Upper lobe of left lung (tissue), 4 donors: ENCODE measurements around the gene ALKBH8.

Source experiments
- EP300 ChIP-seq, 4 donors: sonication (generic); formaldehyde crosslinking; IDR thresholded peaks; one replicate each; pipeline ENCODE4 v1.5.1; 2017; ENCODE audit warnings: antibody characterized with exemption in 4 of 4, control low read depth in 2 of 4
- POLR2A ChIP-seq, 4 donors: fragments of 450-650 bp; IDR thresholded peaks; one replicate each; pipeline ENCODE4 v1.5.1; 2016 to 2017; ENCODE audit warnings: antibody characterized with exemption in 4 of 4, mild to moderate bottlenecking in 2 of 4
- POLR2AphosphoS5 ChIP-seq, 2 donors: sonication (generic); formaldehyde crosslinking; IDR thresholded peaks; one replicate each; pipeline ENCODE4 v1.5.1; 2017; ENCODE audit warnings: antibody characterized with exemption in 2 of 2
- TF ChIP-seq, protein P1 (sequence below), 6 experiments: fragments of 450-650 bp in 4 of 6; fragments of 200-600 bp in 2 of 6; sonication (generic) in 2 of 6; IDR thresholded peaks; one replicate each; pipeline ENCODE4 v1.5.1; 2016 to 2019; ENCODE audit warnings: antibody characterized with exemption in 6 of 6

DNA sequence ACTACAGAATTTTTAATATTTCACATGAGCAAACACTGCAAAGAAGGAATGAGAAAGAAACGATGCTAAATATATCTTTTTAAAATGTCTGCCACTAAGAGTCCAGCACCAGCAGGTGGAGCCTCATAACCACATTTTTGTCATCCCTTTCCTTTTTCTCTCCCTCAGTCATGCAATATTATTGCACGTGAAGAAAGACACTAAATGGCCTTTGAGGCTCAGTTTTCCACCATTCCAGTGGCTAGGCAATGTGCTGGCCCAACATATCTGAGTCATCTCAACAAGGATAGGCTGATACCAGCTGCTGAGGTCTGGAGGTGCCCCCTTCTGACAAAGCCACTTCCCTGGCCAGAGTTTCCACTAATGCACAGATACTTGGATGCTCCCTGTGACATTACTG lies 1.8 kb downstream of the ALKBH8 start:
- TF ChIP-seq, protein P1, sequence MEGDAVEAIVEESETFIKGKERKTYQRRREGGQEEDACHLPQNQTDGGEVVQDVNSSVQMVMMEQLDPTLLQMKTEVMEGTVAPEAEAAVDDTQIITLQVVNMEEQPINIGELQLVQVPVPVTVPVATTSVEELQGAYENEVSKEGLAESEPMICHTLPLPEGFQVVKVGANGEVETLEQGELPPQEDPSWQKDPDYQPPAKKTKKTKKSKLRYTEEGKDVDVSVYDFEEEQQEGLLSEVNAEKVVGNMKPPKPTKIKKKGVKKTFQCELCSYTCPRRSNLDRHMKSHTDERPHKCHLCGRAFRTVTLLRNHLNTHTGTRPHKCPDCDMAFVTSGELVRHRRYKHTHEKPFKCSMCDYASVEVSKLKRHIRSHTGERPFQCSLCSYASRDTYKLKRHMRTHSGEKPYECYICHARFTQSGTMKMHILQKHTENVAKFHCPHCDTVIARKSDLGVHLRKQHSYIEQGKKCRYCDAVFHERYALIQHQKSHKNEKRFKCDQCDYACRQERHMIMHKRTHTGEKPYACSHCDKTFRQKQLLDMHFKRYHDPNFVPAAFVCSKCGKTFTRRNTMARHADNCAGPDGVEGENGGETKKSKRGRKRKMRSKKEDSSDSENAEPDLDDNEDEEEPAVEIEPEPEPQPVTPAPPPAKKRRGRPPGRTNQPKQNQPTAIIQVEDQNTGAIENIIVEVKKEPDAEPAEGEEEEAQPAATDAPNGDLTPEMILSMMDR (IDR thresholded peaks at IDR 0.05): peak in 3 of 6 experiments; percentile 48 to 55 (median 50)
- TF ChIP-seq EP300 (IDR thresholded peaks at IDR 0.05): no peak
- TF ChIP-seq POLR2A (IDR thresholded peaks at IDR 0.05): no peak
- TF ChIP-seq POLR2AphosphoS5 (IDR thresholded peaks at IDR 0.05): no peak
